GM18498 (cell line): ENCODE data around the gene APOBEC3B.
A peak's percentile ranks its signal among the peaks of the same experiment; 100 is the strongest.
"Not testable (repeated sequence)": the region's sequence is repeated elsewhere in the genome, so short reads cannot be mapped to it uniquely, and the experiment has no call there.

ENCODE experiments used
- ATAC-seq: cut with Tn5 transposase; IDR thresholded peaks from one replicate; pipeline ENCODE4 v1.9.1; 2021; ENCODE audit warnings: mild to moderate bottlenecking, moderate library complexity; ENCODE audit not compliant: unreplicated experiment

Gene APOBEC3B

GRCh38 chr22:38981992-38982927 is at the start of gene APOBEC3B:
Gene APOBEC3B, plus strand, starts transcription at chr22:38982347. Its CDS starts 107 bp downstream, at chr22:38982454.
- ATAC-seq, result peak; percentile 59

- no peak for ATAC-seq
These were observed 47.1 kb upstream of the APOBEC3B start for GRCh38 chr22:38935023-38935422.

- ATAC-seq, result no peak
These were observed 46.5 kb upstream of the APOBEC3B start for GRCh38 chr22:38935616-38936015.

GRCh38 chr22:38936562-38936961 is 45.6 kb upstream of the APOBEC3B start:
- ATAC-seq, result no peak

- ATAC-seq, result no peak
These were observed 45.1 kb upstream of the APOBEC3B start for GRCh38 chr22:38937036-38937435.

- no peak for ATAC-seq
These were observed 44.6 kb upstream of the APOBEC3B start for GRCh38 chr22:38937541-38937940.

GRCh38 chr22:38938221-38938620 is 43.9 kb upstream of the APOBEC3B start:
- ATAC-seq, result no peak

- ATAC-seq, result no peak
These were observed 43.2 kb upstream of the APOBEC3B start for GRCh38 chr22:38938925-38939324.

GRCh38 chr22:38940811-38941384 is 41.2 kb upstream of the APOBEC3B start:
- no peak for ATAC-seq

- ATAC-seq, result peak; percentile 67
These were observed 40.6 kb upstream of the APOBEC3B start for GRCh38 chr22:38941488-38941987.

GRCh38 chr22:38942702-38943101 is 39.4 kb upstream of the APOBEC3B start:
- no peak for ATAC-seq

GRCh38 chr22:38943201-38943600 is 38.9 kb upstream of the APOBEC3B start:
- ATAC-seq, result no peak

- no peak for ATAC-seq
These were observed 38.3 kb upstream of the APOBEC3B start for GRCh38 chr22:38943882-38944281.

GRCh38 chr22:38944653-38945052 is 37.5 kb upstream of the APOBEC3B start:
- ATAC-seq, result no peak

GRCh38 chr22:38945706-38946338 is 36.3 kb upstream of the APOBEC3B start:
- ATAC-seq, result not testable (repeated sequence)

GRCh38 chr22:38946771-38947170 is 35.4 kb upstream of the APOBEC3B start:
- no peak for ATAC-seq

- no peak for ATAC-seq
These were observed 34.6 kb upstream of the APOBEC3B start for GRCh38 chr22:38947321-38948140.

- ATAC-seq, result no peak
These were observed 33.8 kb upstream of the APOBEC3B start for GRCh38 chr22:38948181-38948940.

GRCh38 chr22:38949889-38950405 is 32.2 kb upstream of the APOBEC3B start:
- ATAC-seq, result no peak
